Ureter (tissue), 1 donor: Measurements from ENCODE around the gene S1PR3. TPM values are rescaled to one million over a fixed set of nuclear protein-coding genes. Genes with fewer than 3 reads are reported as not detected.

Experiments used
- DNase-seq: peaks from one replicate; pipeline ENCODE4 v3.0.0-alpha.2; 2020; ENCODE audit warnings: low spot score
- total RNA-seq: library from RNA; stranded (reverse); gene quantifications from one replicate; pipeline ENCODE4 v1.2.4, GENCODE V29; 2023
- donor health status: DM: yes; HTN: yes; CAD: no.

The S1PR3 gene
- total RNA-seq, 1 donor from 2014 or later = 48.6 TPM

- DNase-seq = no peak
Observed at GRCh38 chr9:89008744-89009545, 17.7 kb downstream of the S1PR3 start.

- DNase-seq = no peak
Observed at GRCh38 chr9:89009546-89009840, 18.2 kb downstream of the S1PR3 start.

- no peak for DNase-seq
Observed at GRCh38 chr9:89010056-89010455, 18.8 kb downstream of the S1PR3 start.

- DNase-seq = no peak
Observed at GRCh38 chr9:89010526-89011111, 19.4 kb downstream of the S1PR3 start.

GRCh38 chr9:89011683-89012082, 20.4 kb downstream of the S1PR3 start:
- DNase-seq = no peak

GRCh38 chr9:89012294-89013042, 21.2 kb downstream of the S1PR3 start:
- DNase-seq = no peak

- DNase-seq = no peak
Observed at GRCh38 chr9:89013660-89014059, 22.4 kb downstream of the S1PR3 start.

- DNase-seq = peak; percentile 32
Observed at GRCh38 chr9:89014153-89014552, 22.9 kb downstream of the S1PR3 start.

- DNase-seq = no peak
Observed at GRCh38 chr9:89015336-89015735, 24.1 kb downstream of the S1PR3 start.

- no peak for DNase-seq
Observed at GRCh38 chr9:89020754-89021153, 29.5 kb downstream of the S1PR3 start.

- DNase-seq = no peak
Observed at GRCh38 chr9:89021154-89021803, 30.0 kb downstream of the S1PR3 start.

GRCh38 chr9:89022001-89022759, 30.9 kb downstream of the S1PR3 start:
- peak; percentile 62 for DNase-seq

- DNase-seq = no peak
Observed at GRCh38 chr9:89022902-89023301, 31.6 kb downstream of the S1PR3 start.

- no peak for DNase-seq
Observed at GRCh38 chr9:89023740-89024139, 32.5 kb downstream of the S1PR3 start.

GRCh38 chr9:89024727-89025126, 33.5 kb downstream of the S1PR3 start:
- no peak for DNase-seq

GRCh38 chr9:89025553-89025952, 34.3 kb downstream of the S1PR3 start:
- DNase-seq = no peak

- DNase-seq = no peak
Observed at GRCh38 chr9:89026876-89027275, 35.6 kb downstream of the S1PR3 start.

- DNase-seq = no peak
Observed at GRCh38 chr9:89029788-89030187, 38.5 kb downstream of the S1PR3 start.

GRCh38 chr9:89032173-89032572, 40.9 kb downstream of the S1PR3 start:
- no peak for DNase-seq

GRCh38 chr9:89032661-89033060, 41.4 kb downstream of the S1PR3 start:
- no peak for DNase-seq

GRCh38 chr9:89036383-89036782, 45.1 kb downstream of the S1PR3 start:
- no peak for DNase-seq

- no peak for DNase-seq
Observed at GRCh38 chr9:89036891-89037290, 45.6 kb downstream of the S1PR3 start.
